Mesenteric fat pad (tissue), 1 donor: ENCODE measurements around the gene FASTK. TPM values are rescaled to one million over a fixed set of nuclear protein-coding genes. Genes with fewer than 3 reads are reported as not detected.

Experiments used
- DNase-seq: peaks from one replicate; pipeline ENCODE4 v3.0.0-alpha.2; 2020; ENCODE audit warnings: low spot score
- total RNA-seq: library from RNA; stranded (reverse); fragmentation: NEBNext Ultra II Directional; extraction: Animal tissue kit (Norgen Biotek cat#: 25700); gene quantifications from one replicate; pipeline ENCODE4 v1.2.1, GENCODE V29; 2021
- donor health status: DM: yes; HTN: yes; CAD: no.

The FASTK gene
- total RNA-seq, 1 donor from 2014 or later = 59.3 TPM

DNA sequence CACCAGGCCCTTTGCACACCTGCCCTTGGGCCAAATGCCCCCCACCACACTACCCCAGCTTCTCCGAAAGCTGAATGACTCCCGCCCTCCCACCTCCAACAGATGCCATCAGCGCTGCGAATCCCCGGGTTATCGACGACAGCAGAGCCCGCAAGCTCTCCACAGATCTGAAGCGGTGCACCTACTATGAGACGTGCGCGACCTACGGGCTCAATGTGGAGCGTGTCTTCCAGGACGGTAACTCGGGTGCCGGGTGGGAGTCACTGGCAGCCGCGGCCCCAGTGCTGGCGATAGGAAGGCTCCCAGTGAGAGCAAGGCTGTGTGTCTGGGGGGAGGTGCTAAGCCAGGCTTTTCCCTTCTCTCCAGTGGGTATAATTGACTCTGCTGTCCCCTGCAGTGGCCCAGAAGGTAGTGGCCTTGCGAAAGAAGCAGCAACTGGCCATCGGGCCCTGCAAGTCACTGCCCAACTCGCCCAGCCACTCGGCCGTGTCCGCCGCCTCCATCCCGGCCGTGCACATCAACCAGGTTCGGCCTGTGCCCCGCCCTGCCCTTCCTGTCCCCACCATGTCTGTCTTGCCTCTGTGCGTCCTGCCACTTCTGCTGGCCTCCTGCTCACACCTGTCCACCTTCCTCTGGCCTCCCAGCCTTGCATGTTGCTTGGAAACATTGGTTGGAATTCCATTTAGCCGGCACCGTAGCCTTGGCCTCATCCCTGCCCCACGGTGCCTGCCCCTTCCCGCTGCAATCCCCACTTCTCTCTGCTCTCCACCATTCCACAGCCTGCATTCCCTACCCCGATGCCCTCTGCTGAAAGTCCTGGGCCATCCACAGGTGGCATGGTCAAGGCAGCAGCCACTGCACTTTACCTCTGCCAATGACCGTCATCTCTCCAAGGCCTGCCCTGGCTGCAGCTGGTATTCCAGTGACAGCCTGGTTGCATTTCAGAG lies 37.8 kb upstream of the FASTK start:
- no peak for DNase-seq

GRCh38 chr7:151117565-151117964 lies 37.0 kb upstream of the FASTK start:
- no peak for DNase-seq

DNA sequence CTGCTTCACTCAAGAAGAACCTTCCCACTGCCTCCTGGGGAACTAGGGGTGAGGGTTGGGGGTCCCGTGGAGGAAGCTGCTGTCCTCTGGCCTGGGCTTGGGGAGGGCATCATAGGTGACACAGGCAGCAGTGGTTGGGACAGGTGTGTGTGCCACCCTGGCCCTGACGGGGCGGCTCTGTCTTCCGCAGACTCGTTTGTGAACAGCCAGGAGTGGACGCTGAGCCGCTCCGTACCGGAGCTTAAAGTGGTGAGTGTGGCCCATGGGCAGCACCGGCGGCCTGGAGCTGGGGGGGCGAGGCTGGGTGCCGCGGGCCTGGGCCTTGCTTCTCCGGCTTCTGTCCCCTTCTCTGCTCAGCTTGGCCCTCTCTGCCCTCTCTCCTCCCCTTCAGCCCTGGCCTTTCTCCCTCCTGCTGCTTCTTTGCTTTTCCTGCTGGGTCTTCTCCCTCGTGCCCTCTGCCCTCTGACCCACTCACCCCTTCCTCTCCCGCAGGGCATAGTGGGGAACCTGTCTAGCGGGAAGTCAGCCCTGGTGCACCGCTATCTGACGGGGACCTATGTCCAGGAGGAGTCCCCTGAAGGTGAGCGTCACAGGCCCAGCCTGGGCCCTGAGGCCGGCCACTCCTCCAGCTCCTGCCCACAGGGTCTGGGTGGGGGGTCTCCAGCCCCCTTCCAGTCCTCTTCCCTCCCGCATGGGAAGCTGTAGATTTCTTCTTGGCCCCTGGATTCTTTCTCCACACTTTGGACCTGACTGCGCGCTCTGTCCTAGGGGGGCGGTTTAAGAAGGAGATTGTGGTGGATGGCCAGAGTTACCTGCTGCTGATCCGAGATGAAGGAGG lies 36.2 kb upstream of the FASTK start:
- DNase-seq = no peak

GRCh38 chr7:151115836-151116418 lies 35.3 kb upstream of the FASTK start:
- no peak for DNase-seq

DNA sequence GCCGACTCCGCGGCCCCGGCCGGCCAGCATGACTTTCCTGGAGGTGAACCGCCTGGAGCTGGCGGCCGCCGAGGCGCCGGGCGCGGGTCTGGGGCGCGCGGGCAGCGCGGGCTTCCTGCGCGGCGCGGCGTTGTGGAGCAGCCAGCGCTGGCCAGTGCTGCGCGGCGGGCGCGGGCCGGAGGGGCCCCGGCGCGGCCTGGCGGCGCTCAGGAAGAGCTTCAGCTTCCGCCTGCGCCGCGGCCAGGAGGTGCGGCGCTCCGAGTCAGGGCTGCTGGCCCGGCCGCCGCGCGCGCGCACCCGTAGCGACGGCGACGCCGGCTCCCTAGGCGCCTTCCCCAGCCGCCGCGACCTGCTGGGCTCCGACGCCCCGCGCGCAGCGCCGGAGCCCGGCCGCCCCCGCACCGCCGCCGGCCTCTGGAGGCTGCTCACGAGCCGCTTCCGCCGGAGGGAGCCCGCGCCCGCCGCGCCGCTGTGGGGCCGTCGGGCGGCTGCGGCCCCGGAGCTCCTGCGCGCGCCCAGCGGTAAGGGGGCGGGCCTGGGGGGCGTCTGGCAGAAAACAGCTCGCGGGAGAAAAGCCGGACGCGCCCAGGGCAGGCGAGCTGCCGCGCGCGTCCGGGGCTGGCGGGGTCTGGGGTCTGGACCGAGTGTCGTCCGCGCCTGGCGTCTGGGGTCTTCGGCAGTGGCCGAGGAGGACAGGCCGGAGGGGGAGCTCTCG lies 34.7 kb upstream of the FASTK start:
- DNase-seq = no peak

GRCh38 chr7:151114151-151115090 lies 33.8 kb upstream of the FASTK start:
- no peak for DNase-seq

- DNase-seq = no peak
Observed at GRCh38 chr7:151113344-151114150, 32.9 kb upstream of the FASTK start.

- DNase-seq = no peak
Observed at GRCh38 chr7:151110941-151111645, 30.5 kb upstream of the FASTK start.

DNA sequence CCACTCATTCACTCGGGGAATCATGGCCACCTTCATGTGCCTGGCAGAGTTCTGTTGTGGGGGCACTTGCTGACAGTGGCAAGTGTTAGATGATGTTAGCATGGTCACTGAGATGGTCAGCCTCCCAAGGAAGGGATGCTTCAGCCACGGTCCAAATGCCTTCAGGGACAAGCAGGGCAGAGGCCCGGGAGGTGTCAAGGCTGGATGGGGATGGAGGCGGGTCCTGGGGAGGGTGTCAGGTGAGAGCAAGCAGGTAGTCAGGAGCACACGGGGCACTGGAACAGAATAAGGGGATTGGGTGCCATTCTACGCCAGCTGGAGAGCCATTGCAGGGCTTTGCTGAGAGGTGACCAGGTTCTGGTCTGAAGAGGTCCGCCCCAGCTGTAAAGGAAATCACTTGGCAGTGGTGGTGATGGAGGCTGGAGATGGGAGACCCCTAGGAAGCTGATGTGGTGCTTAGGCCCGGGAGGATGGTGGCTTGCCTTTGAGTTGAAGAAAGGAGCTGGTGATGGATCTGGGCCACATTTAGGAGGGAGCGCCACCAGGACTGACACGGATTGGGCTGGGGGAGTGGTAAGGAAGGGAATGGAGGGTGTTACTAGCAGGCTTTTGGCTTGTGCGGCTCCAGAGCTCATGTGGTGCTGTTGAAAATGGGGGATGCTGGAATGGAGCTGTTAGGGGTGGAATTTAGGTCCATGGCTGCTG lies 29.8 kb upstream of the FASTK start:
- no peak for DNase-seq

DNA sequence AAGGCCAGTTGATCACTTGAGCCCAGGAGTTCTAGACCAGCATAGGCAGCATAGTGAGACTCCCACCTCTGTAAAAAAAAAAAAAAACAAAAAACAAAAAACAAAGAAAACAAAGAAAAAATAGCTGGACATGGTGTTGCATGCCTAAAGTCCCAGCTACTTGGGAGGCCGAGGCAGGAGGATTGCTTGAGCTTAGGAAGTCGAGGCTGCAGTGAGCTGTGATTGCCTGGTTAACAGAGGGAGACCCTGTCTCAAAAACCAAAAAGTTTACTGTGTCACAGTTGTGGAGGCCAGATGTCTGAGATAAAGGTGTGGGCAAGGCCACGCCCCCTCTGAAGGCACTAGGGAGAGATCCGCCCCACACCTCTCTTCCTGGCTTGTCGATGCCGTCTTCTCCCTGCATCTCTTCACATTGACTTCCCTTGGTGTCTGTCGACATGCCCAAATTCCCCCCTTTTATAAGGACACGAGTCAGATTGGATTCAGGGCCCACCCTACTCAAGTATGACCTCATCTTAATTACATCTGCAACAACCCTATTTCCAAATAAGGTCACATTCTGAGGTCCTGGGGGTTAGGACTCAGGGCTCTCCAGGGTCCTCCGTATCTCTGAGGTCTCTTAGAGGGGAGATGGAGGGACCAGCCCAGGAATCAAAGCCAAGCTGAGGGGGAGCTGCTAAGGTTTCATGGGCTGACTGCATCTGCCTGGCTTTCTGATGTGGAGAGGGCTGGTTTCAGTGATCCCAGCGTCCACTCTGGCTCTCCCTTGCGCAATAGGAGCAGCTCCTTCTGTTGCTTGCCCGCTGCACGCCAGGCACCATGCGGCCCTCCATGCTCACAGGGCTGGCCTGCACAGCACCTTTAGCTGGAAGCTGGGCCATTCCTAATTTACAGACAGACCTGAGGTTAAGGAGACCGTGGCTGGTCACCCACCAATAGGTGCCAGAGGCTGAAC lies 28.8 kb upstream of the FASTK start:
- DNase-seq = no peak

GRCh38 chr7:151107882-151108281 lies 27.3 kb upstream of the FASTK start:
- no peak for DNase-seq

DNA sequence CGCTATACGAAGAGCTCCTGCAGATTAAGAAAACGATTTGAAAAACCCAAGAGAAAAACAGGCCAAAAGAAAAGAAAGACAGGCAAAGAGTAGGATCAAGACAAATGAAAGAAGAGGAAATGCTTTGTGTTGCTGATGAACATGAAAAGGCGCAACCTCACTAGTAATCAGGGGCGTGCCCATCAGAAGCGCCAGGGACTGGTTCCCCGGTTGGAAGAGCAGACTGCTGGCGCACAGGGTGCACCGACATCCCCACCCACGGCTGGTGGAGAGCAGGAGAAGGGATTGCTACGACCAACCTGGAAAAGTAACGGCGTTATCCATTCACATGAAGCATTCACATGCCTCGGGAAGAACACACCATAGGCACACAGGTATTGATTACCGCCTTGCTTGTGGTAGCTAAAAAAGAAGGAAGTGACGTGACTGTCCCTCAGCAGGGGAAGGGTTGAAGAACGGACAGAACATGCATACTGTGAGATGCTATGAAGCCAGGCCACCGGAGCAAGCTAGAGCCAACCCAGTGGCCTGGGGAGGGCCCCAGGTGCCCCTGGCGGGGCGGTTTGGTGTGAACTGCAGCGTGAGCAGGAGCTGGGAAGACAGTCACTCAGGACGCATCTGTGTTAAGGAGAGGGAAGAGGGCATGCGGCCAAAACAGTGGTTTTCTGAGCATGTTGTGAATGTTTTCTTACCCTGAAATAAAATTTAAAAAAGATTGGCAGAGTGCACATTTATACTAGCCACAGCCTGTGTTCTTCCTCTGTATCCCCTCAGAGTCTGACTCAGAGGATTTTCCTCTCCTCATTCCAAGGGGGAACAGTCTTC lies 24.0 kb upstream of the FASTK start:
- no peak for DNase-seq

GRCh38 chr7:151103973-151104372 lies 23.4 kb upstream of the FASTK start:
- no peak for DNase-seq

- no peak for DNase-seq
Observed at GRCh38 chr7:151102991-151103390, 22.4 kb upstream of the FASTK start.

DNA sequence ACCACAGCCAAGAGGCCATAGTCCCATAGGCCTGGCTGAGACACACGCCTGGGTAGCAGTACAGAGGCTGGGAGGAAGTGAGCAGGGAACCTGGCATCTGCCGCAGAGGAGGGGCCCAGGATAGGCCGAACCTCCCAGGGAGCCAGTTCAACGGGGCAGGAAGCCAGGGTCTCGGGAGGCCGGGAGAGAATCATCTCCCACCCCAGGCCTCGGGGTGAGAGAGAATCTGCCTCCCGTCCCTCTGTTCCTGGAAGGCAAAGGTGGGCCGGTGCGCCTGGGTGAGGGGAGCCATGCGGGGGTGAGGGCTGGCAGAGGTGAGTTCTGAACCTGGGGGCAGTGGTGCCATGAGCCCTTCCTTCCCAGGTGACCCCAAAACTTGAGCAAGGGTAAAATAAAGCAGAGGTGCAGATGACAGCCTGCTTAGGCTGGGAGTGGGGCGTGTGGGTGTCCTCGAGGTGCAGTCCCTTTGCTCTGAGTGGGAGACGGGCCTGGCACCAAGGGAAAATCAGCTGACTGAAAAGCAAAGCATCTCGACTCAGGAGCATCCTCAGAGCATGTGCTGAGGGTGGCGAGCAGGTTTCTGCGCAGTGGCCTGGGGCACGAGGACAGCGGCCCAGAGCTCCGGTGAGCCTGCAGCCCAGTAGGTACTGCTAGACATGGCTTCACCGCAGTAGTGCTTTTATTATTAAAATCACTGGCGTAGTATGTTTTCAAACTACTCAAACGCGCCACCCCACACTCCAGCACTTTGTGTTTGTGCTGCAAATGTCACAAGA lies 21.2 kb upstream of the FASTK start:
- no peak for DNase-seq
